Neural cell (in vitro differentiated cells): Measurements from ENCODE around the gene PTH1R.

ENCODE experiments used
- EZH2 ChIP-seq: fragments of 200-600, 300-800 bp; shearing (Covaris generic), sonication (generic); IDR thresholded peaks from 2 replicates; pipeline ENCODE4 v1.6.1; 2014; ENCODE audit warnings: antibody characterized with exemption, low read length, borderline replicate concordance, mild to moderate bottlenecking; ENCODE audit not compliant: insufficient read depth, poor library complexity, severe bottlenecking
- MXI1 ChIP-seq: fragments of 450-650 bp; conservative IDR thresholded peaks from 2 replicates; pipeline ENCODE4 v1.6.1; 2014; ENCODE audit warnings: antibody characterized with exemption, mild to moderate bottlenecking; ENCODE audit not compliant: poor library complexity, severe bottlenecking
- POLR2AphosphoS5 ChIP-seq: IDR thresholded peaks from 2 replicates; pipeline ENCODE4 v1.6.1; 2012
- RAD21 ChIP-seq: fragments of 450-650 bp; conservative IDR thresholded peaks from 2 replicates; pipeline ENCODE4 v1.6.1; 2014; ENCODE audit warnings: antibody characterized with exemption, mild to moderate bottlenecking, moderate library complexity
- TF ChIP-seq, protein P1 (sequence below): fragments of 450-650 bp; IDR thresholded peaks from 2 replicates; pipeline ENCODE4 v1.5.1; 2014; ENCODE audit warnings: antibody characterized with exemption, mild to moderate bottlenecking, moderate library complexity; ENCODE audit not compliant: poor library complexity, severe bottlenecking
- TF ChIP-seq, protein P2 (sequence below): IDR thresholded peaks from 2 replicates; pipeline ENCODE4 v1.6.1; 2012; ENCODE audit warnings: borderline replicate concordance

DNA sequence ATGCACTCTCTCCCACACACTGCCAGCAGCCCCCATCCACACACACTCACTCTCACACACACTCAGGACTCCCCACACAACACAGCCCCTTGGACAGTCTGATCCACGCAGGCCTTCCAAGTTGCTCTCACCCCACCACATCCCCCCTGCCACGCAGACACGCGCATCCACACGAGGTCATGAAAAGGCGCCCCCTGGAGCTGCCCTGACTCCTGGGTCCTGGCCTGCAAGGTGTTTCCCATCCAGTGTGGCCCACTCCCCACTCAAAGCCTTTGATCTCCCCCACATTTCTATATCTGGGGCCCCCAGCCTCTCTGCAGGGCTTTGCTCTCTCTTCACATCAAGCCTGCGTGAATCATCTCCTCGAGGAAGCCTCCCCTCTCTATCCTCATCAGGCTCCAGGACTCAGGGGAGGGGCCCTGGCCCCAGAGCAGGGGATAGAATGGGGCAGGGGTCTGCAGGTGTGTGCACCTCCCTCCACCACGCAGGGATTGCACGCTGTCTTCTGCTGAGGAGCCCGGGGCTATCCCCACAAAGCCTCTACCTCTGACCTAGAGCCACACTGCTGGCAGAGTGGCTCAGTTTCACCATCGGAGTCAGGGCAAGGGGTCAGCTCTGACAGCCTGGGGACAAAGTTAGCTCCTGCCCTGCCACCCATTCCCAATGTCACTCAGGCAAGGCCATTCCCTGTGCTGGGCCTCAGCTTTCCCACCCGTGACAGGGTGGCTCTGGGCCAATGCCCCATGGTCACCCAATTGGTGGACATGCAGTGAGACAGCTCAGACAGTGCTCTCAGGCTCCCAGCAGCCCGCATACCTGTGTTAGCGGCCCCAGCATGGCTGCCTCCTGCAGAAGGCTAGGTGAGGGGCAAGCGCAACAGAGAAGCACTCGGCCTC, 20.7 kb upstream of the PTH1R start:
- TF ChIP-seq, protein P1, sequence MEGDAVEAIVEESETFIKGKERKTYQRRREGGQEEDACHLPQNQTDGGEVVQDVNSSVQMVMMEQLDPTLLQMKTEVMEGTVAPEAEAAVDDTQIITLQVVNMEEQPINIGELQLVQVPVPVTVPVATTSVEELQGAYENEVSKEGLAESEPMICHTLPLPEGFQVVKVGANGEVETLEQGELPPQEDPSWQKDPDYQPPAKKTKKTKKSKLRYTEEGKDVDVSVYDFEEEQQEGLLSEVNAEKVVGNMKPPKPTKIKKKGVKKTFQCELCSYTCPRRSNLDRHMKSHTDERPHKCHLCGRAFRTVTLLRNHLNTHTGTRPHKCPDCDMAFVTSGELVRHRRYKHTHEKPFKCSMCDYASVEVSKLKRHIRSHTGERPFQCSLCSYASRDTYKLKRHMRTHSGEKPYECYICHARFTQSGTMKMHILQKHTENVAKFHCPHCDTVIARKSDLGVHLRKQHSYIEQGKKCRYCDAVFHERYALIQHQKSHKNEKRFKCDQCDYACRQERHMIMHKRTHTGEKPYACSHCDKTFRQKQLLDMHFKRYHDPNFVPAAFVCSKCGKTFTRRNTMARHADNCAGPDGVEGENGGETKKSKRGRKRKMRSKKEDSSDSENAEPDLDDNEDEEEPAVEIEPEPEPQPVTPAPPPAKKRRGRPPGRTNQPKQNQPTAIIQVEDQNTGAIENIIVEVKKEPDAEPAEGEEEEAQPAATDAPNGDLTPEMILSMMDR, result no peak
- TF ChIP-seq RAD21 (no peak), POLR2AphosphoS5 (no peak), MXI1 (no peak), EZH2 (no peak)
- TF ChIP-seq, protein P2, sequence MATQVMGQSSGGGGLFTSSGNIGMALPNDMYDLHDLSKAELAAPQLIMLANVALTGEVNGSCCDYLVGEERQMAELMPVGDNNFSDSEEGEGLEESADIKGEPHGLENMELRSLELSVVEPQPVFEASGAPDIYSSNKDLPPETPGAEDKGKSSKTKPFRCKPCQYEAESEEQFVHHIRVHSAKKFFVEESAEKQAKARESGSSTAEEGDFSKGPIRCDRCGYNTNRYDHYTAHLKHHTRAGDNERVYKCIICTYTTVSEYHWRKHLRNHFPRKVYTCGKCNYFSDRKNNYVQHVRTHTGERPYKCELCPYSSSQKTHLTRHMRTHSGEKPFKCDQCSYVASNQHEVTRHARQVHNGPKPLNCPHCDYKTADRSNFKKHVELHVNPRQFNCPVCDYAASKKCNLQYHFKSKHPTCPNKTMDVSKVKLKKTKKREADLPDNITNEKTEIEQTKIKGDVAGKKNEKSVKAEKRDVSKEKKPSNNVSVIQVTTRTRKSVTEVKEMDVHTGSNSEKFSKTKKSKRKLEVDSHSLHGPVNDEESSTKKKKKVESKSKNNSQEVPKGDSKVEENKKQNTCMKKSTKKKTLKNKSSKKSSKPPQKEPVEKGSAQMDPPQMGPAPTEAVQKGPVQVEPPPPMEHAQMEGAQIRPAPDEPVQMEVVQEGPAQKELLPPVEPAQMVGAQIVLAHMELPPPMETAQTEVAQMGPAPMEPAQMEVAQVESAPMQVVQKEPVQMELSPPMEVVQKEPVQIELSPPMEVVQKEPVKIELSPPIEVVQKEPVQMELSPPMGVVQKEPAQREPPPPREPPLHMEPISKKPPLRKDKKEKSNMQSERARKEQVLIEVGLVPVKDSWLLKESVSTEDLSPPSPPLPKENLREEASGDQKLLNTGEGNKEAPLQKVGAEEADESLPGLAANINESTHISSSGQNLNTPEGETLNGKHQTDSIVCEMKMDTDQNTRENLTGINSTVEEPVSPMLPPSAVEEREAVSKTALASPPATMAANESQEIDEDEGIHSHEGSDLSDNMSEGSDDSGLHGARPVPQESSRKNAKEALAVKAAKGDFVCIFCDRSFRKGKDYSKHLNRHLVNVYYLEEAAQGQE, result no peak
